H9 (cell line): ENCODE measurements around the gene FABP1. TPM values are rescaled to one million over a fixed set of nuclear protein-coding genes. Genes with fewer than 3 reads are reported as not detected.

Experiments used
- DNase-seq: peaks from one replicate; pipeline ENCODE4 v3.0.0-alpha.2; 2017
- H2AFZ ChIP-seq: one replicate; pipeline ENCODE4 v1.6.1; 2013; ENCODE audit warnings: mild to moderate bottlenecking, low read length, control low read depth, moderate library complexity
- H2AK5ac ChIP-seq: 2 replicates; pipeline ENCODE4 v1.6.1; 2013; ENCODE audit warnings: low read length, control low read depth, mixed read lengths; ENCODE audit not compliant: insufficient read length
- H2BK120ac ChIP-seq: one replicate; pipeline ENCODE4 v1.6.1; 2013; ENCODE audit warnings: low read depth, mild to moderate bottlenecking, low read length, control low read depth, inconsistent platforms; ENCODE audit not compliant: poor library complexity, severe bottlenecking
- H2BK12ac ChIP-seq: 2 replicates; pipeline ENCODE4 v1.6.1; 2013; ENCODE audit warnings: low read length, control low read depth, mixed read lengths, low read depth; ENCODE audit not compliant: insufficient read length
- H2BK15ac ChIP-seq: 2 replicates; pipeline ENCODE4 v1.6.1; 2013; ENCODE audit warnings: low read depth, low read length, control low read depth
- H2BK20ac ChIP-seq: one replicate; pipeline ENCODE4 v1.6.1; 2013; ENCODE audit warnings: low read depth, mild to moderate bottlenecking, low read length, control low read depth, inconsistent platforms; ENCODE audit not compliant: poor library complexity, severe bottlenecking
- H2BK5ac ChIP-seq: 2 replicates; pipeline ENCODE4 v1.6.1; 2013; ENCODE audit warnings: low read length, control low read depth, mixed read lengths; ENCODE audit not compliant: insufficient read length
- H3K14ac ChIP-seq: 2 replicates; pipeline ENCODE4 v1.6.1; 2013; ENCODE audit warnings: low read length, control low read depth; ENCODE audit not compliant: insufficient read depth
- H3K18ac ChIP-seq: 2 replicates; pipeline ENCODE4 v1.6.1; 2013; ENCODE audit warnings: low read depth, mild to moderate bottlenecking, mixed read lengths, low read length, control low read depth; ENCODE audit not compliant: insufficient read length
- H3K23ac ChIP-seq: 2 replicates; pipeline ENCODE4 v1.6.1; 2013; ENCODE audit warnings: low read length, control low read depth, mixed read lengths, low read depth; ENCODE audit not compliant: insufficient read length
- H3K23me2 ChIP-seq: 2 replicates; pipeline ENCODE4 v1.6.1; 2013; ENCODE audit warnings: low read depth, mild to moderate bottlenecking, mixed read lengths, low read length, control low read depth; ENCODE audit not compliant: insufficient read length, poor library complexity, severe bottlenecking
- H3K27ac ChIP-seq: 2 replicates; pipeline ENCODE4 v1.5.1; 2013; ENCODE audit warnings: low read length, control low read depth, mixed read lengths, low read depth; ENCODE audit not compliant: insufficient read length
- H3K27me3 ChIP-seq: 2 replicates; pipeline ENCODE4 v1.6.1; 2013; ENCODE audit warnings: low read length, control low read depth, inconsistent platforms; ENCODE audit not compliant: insufficient read depth
- H3K4ac ChIP-seq: 2 replicates; pipeline ENCODE4 v1.6.1; 2013; ENCODE audit warnings: low read depth, mild to moderate bottlenecking, control low read depth, inconsistent platforms, low read length, moderate library complexity
- H3K4me1 ChIP-seq: 2 replicates; pipeline ENCODE4 v1.6.1; 2013; ENCODE audit warnings: low read length, control low read depth, inconsistent platforms; ENCODE audit not compliant: insufficient read depth
- H3K4me2 ChIP-seq: 2 replicates; pipeline ENCODE4 v1.6.1; 2013; ENCODE audit warnings: low read length, control low read depth, mixed read lengths; ENCODE audit not compliant: insufficient read length, insufficient read depth
- H3K56ac ChIP-seq: 2 replicates; pipeline ENCODE4 v1.6.1; 2013; ENCODE audit warnings: low read depth, mild to moderate bottlenecking, mixed read lengths, low read length, control low read depth; ENCODE audit not compliant: insufficient read length
- H3K79me1 ChIP-seq: 2 replicates; pipeline ENCODE4 v1.6.1; 2013; ENCODE audit warnings: low read depth, mild to moderate bottlenecking, moderate library complexity, low read length, control low read depth, inconsistent platforms; ENCODE audit not compliant: insufficient read depth, poor library complexity, severe bottlenecking
- H3K79me2 ChIP-seq: 2 replicates; pipeline ENCODE4 v1.6.1; 2013; ENCODE audit warnings: low read length, control low read depth, inconsistent platforms; ENCODE audit not compliant: insufficient read depth
- H3K9ac ChIP-seq: 2 replicates; pipeline ENCODE4 v1.6.1; 2013; ENCODE audit warnings: low read length, control low read depth, mixed read lengths; ENCODE audit not compliant: insufficient read length; ENCODE audit errors: extremely low read depth
- H3K9me3 ChIP-seq: one replicate; pipeline ENCODE4 v1.6.1; 2013; ENCODE audit warnings: low read depth, low read length, inconsistent platforms; ENCODE audit not compliant: control insufficient read depth
- H3T11ph ChIP-seq: one replicate; pipeline ENCODE4 v1.6.1; 2013; ENCODE audit warnings: mild to moderate bottlenecking, low read length, control low read depth, inconsistent platforms
- H4K20me1 ChIP-seq: one replicate; pipeline ENCODE4 v1.6.1; 2013; ENCODE audit not compliant: control insufficient read depth, insufficient read length, insufficient read depth
- H4K5ac ChIP-seq: 2 replicates; pipeline ENCODE4 v1.6.1; 2013; ENCODE audit warnings: low read depth, mild to moderate bottlenecking, mixed read lengths, low read length, control low read depth; ENCODE audit not compliant: insufficient read length
- H4K8ac ChIP-seq: replicated peaks from 2 replicates; pipeline ENCODE4 v1.6.1; 2013; ENCODE audit warnings: low read length, control low read depth, mixed read lengths, low read depth; ENCODE audit not compliant: insufficient read length
- H4K91ac ChIP-seq: 2 replicates; pipeline ENCODE4 v1.6.1; 2013; ENCODE audit warnings: low read depth, mild to moderate bottlenecking, moderate library complexity, mixed read lengths, low read length, control low read depth; ENCODE audit not compliant: insufficient read length
- H3K27ac Mint-ChIP-seq, 3 experiments: 2 replicates in 2 of 3; 3 replicates in 1 of 3; pipeline ENCODE4 v1.8.0; 2020 to 2021; ENCODE audit warnings: mixed read lengths in 3 of 3, mild to moderate bottlenecking in 1 of 3, moderate library complexity in 1 of 3
- H3K27me3 Mint-ChIP-seq: 2 replicates; pipeline ENCODE4 v1.8.0; 2021; ENCODE audit warnings: low read depth, mild to moderate bottlenecking, moderate library complexity, mixed read lengths
- H3K36me3 Mint-ChIP-seq, 3 experiments: 2 replicates in 2 of 3; 3 replicates in 1 of 3; pipeline ENCODE4 v1.8.0; 2020 to 2021; ENCODE audit warnings: low read depth in 3 of 3, mixed read lengths in 3 of 3; ENCODE audit not compliant: insufficient read depth in 1 of 3
- H3K4me1 Mint-ChIP-seq, 2 experiments: 2 replicates each; pipeline ENCODE4 v1.8.0; 2020; ENCODE audit warnings: mixed read lengths in 2 of 2
- H3K4me3 Mint-ChIP-seq, 2 experiments: 2 replicates in 1 of 2; 3 replicates in 1 of 2; pipeline ENCODE4 v1.8.0; 2020 to 2021; ENCODE audit warnings: mild to moderate bottlenecking in 2 of 2, mixed read lengths in 2 of 2, moderate library complexity in 1 of 2
- H3K9me3 Mint-ChIP-seq, 2 experiments: 2 replicates in 1 of 2; 3 replicates in 1 of 2; pipeline ENCODE4 v1.8.0; 2020; ENCODE audit warnings: mild to moderate bottlenecking in 2 of 2, mixed read lengths in 2 of 2, moderate library complexity in 1 of 2
- total RNA-seq: library from RNA; stranded (reverse); gene quantifications from 2 replicates; pipeline ENCODE4 v1.2.1, GENCODE V29; 2021
- TF ChIP-seq, protein P1 (sequence below): fragments of 200-600 bp; sonication (generic); conservative IDR thresholded peaks from 3 replicates; pipeline ENCODE4 v1.8.0; 2021; ENCODE audit warnings: antibody characterized with exemption, mild to moderate bottlenecking

The FABP1 gene
- total RNA-seq, 1 experiment from 2014 or later = not detected

DNA sequence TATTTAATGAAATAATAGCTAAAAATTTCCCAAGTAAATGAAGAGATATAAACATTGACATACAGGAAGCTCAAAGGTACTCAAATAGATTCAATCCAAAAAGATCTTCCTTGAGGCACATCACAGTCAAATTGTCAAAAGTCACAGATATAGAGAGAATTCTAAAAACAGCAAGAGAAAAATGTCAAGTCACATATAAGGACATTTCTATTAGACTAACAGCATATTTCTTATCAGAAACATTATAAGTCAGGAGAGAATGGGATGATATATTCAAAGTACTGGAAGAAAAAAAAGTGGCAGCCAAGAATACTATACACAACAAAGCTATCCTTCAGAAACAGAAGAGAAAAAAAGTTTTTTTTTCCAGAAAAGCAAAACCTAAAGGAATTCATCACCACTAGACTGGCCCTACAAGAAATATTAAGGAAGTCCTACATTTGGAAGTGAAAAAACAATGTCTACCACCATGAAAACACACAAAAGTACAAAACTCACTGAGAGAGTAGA, 21.1 kb upstream of the FABP1 start:
- H2BK15ac ChIP-seq = no peak overlapping the region
- no peak overlapping the region for H3K14ac ChIP-seq
- H3K23ac ChIP-seq = no peak overlapping the region
- peaks cover 2 to 16% (median 2%) of the 10 kb centered on the region in 3 experiments; a peak in 4 of 7 replicates for H3K36me3 Mint-ChIP-seq
- H2BK20ac ChIP-seq = no peak overlapping the region
- H3K27me3 ChIP-seq = no peaks in the 10 kb centered on the region
- H3T11ph ChIP-seq = no peak overlapping the region
- H2BK12ac ChIP-seq = no peak overlapping the region
- H3K27me3 Mint-ChIP-seq = peaks cover 4% of the 10 kb centered on the region
- no peaks in the 10 kb centered on the region for H4K20me1 ChIP-seq
- DNase-seq = no peak
- H2BK120ac ChIP-seq = no peak overlapping the region
- no peaks in the 10 kb centered on the region for H3K4me1 ChIP-seq
- H3K4ac ChIP-seq = no peak overlapping the region
- no peaks in the 10 kb centered on the region for H3K23me2 ChIP-seq
- no peak overlapping the region for H3K56ac ChIP-seq
- H3K9ac ChIP-seq = no peak overlapping the region
- no peak overlapping the region for H2BK5ac ChIP-seq
- no peak overlapping the region for H3K4me2 ChIP-seq
- no peak overlapping the region for H3K4me3 Mint-ChIP-seq
- H2AK5ac ChIP-seq = no peak overlapping the region
- H3K18ac ChIP-seq = no peak overlapping the region
- H4K5ac ChIP-seq = no peak overlapping the region
- no peaks in the 10 kb centered on the region for H3K79me1 ChIP-seq
- no peaks in the 10 kb centered on the region for H3K4me1 Mint-ChIP-seq
- H3K9me3 ChIP-seq = no peaks in the 10 kb centered on the region
- H4K91ac ChIP-seq = no peak overlapping the region
- peaks cover 18 to 19% of the 10 kb centered on the region in 2 experiments for H3K9me3 Mint-ChIP-seq
- TF ChIP-seq, protein P1, sequence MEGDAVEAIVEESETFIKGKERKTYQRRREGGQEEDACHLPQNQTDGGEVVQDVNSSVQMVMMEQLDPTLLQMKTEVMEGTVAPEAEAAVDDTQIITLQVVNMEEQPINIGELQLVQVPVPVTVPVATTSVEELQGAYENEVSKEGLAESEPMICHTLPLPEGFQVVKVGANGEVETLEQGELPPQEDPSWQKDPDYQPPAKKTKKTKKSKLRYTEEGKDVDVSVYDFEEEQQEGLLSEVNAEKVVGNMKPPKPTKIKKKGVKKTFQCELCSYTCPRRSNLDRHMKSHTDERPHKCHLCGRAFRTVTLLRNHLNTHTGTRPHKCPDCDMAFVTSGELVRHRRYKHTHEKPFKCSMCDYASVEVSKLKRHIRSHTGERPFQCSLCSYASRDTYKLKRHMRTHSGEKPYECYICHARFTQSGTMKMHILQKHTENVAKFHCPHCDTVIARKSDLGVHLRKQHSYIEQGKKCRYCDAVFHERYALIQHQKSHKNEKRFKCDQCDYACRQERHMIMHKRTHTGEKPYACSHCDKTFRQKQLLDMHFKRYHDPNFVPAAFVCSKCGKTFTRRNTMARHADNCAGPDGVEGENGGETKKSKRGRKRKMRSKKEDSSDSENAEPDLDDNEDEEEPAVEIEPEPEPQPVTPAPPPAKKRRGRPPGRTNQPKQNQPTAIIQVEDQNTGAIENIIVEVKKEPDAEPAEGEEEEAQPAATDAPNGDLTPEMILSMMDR = no peak
- H2AFZ ChIP-seq = no peak overlapping the region
- no peaks in the 10 kb centered on the region for H3K79me2 ChIP-seq
- no peak overlapping the region for H3K27ac Mint-ChIP-seq
- H4K8ac ChIP-seq = no peak overlapping the region
- H3K27ac ChIP-seq = no peak overlapping the region
